Chondrocyte (in vitro differentiated cells): Measurements from ENCODE around the gene NR3C2. TPM values are rescaled to one million over a fixed set of nuclear protein-coding genes. Genes with fewer than 3 reads are reported as not detected.

ENCODE experiments used
- DNase-seq: peaks from one replicate; pipeline ENCODE4 v3.0.0; 2021; ENCODE audit warnings: mixed read lengths, low spot score
- H3K27ac Mint-ChIP-seq: one replicate; pipeline ENCODE4 v1.8.0; 2021; ENCODE audit warnings: mild to moderate bottlenecking, moderate library complexity, mixed read lengths; ENCODE audit not compliant: unreplicated experiment
- H3K27me3 Mint-ChIP-seq: 2 replicates; pipeline ENCODE4 v1.8.0; 2021; ENCODE audit warnings: low read depth, mixed read lengths
- H3K36me3 Mint-ChIP-seq: 2 replicates; pipeline ENCODE4 v1.8.0; 2021; ENCODE audit warnings: low read depth, mixed read lengths
- H3K4me1 Mint-ChIP-seq: 2 replicates; pipeline ENCODE4 v1.8.0; 2021; ENCODE audit warnings: low read depth, mild to moderate bottlenecking, mixed read lengths
- H3K4me3 Mint-ChIP-seq: one replicate; pipeline ENCODE4 v1.8.0; 2021; ENCODE audit warnings: mild to moderate bottlenecking, moderate library complexity, mixed read lengths; ENCODE audit not compliant: unreplicated experiment
- H3K9me3 Mint-ChIP-seq: 2 replicates; pipeline ENCODE4 v1.8.0; 2021; ENCODE audit warnings: low read depth, mixed read lengths
- CTCF ChIP-seq: fragments of 200-600 bp; sonication (generic); IDR thresholded peaks from 2 replicates; pipeline ENCODE4 v1.5.0; 2021; ENCODE audit warnings: antibody characterized with exemption, mild to moderate bottlenecking, moderate library complexity
- total RNA-seq: library from RNA; stranded (reverse); gene quantifications from 3 replicates; pipeline ENCODE4 v1.2.1, GENCODE V29; 2021

Gene NR3C2
- total RNA-seq, 1 donor from 2014 or later = 0.20 TPM

GRCh38 chr4:148118633-148119032 lies 323.6 kb downstream of the NR3C2 start:
- Mint-ChIP-seq H3K27ac (no peak overlapping the region), H3K9me3 (peaks cover 22% of the 10 kb centered on the region)
- TF ChIP-seq CTCF = no peak

GRCh38 chr4:148118179-148118578 lies 324.0 kb downstream of the NR3C2 start:
- peaks cover 7% of the 10 kb centered on the region for H3K36me3 Mint-ChIP-seq
- H3K27ac Mint-ChIP-seq = no peak overlapping the region
- H3K27me3 Mint-ChIP-seq = no peaks in the 10 kb centered on the region
- peaks cover 23% of the 10 kb centered on the region for H3K4me1 Mint-ChIP-seq
- peaks cover 18% of the 10 kb centered on the region for H3K9me3 Mint-ChIP-seq
- no peak for DNase-seq
- TF ChIP-seq CTCF = no peak
- no peak overlapping the region for H3K4me3 Mint-ChIP-seq

More at GRCh38 chr4:148118633-148119032, 323.6 kb downstream of the NR3C2 start:
- Mint-ChIP-seq H3K4me3 (no peak overlapping the region), H3K36me3 (peaks cover 11% of the 10 kb centered on the region), H3K4me1 (peaks cover 23% of the 10 kb centered on the region), H3K27me3 (no peaks in the 10 kb centered on the region)
- DNase-seq = no peak

GRCh38 chr4:148116969-148117368 lies 325.2 kb downstream of the NR3C2 start:
- DNase-seq = no peak
- Mint-ChIP-seq H3K9me3 (peaks cover 7% of the 10 kb centered on the region), H3K4me3 (no peak overlapping the region), H3K27ac (no peak overlapping the region), H3K36me3 (peaks cover under 1% of the 10 kb centered on the region), H3K27me3 (no peaks in the 10 kb centered on the region), H3K4me1 (peaks cover 29% of the 10 kb centered on the region)
- no peak for TF ChIP-seq CTCF

- DNase-seq = no peak
Measured at GRCh38 chr4:148116264-148116663, 325.9 kb downstream of the NR3C2 start.

GRCh38 chr4:148114436-148114835 lies 327.8 kb downstream of the NR3C2 start:
- H3K36me3 Mint-ChIP-seq = no peaks in the 10 kb centered on the region
- DNase-seq = no peak
- no peak for TF ChIP-seq CTCF
- no peak overlapping the region for H3K4me3 Mint-ChIP-seq
- H3K4me1 Mint-ChIP-seq = peaks cover 30% of the 10 kb centered on the region
- H3K27ac Mint-ChIP-seq = no peak overlapping the region
- H3K9me3 Mint-ChIP-seq = no peaks in the 10 kb centered on the region
- H3K27me3 Mint-ChIP-seq = no peaks in the 10 kb centered on the region

More at GRCh38 chr4:148116264-148116663, 325.9 kb downstream of the NR3C2 start:
- peaks cover 34% of the 10 kb centered on the region for H3K4me1 Mint-ChIP-seq
- no peaks in the 10 kb centered on the region for H3K27me3 Mint-ChIP-seq
- no peak overlapping the region for H3K27ac Mint-ChIP-seq
- H3K9me3 Mint-ChIP-seq = peaks cover 1% of the 10 kb centered on the region
- no peak for TF ChIP-seq CTCF
- no peak overlapping the region for H3K4me3 Mint-ChIP-seq
- H3K36me3 Mint-ChIP-seq = no peaks in the 10 kb centered on the region
